NCI-H1694 treated with DMSO at 0.1 percent for 48 hours (cell line): ENCODE data around the gene SLC5A2.
"Not testable (repeated sequence)": the region's sequence is repeated elsewhere in the genome, so short reads cannot be mapped to it uniquely, and the experiment has no call there.

Source experiments
- DNase-seq: peaks from one replicate; lab custom pipeline; 2025; lab: John Stamatoyannopoulos, UW

Gene SLC5A2

GRCh38 chr16:31475946-31476302 lies 7.0 kb upstream of the SLC5A2 start:
- DNase-seq: no peak

GRCh38 chr16:31476303-31477219 lies 6.4 kb upstream of the SLC5A2 start:
- peak; percentile 1 for DNase-seq

DNA sequence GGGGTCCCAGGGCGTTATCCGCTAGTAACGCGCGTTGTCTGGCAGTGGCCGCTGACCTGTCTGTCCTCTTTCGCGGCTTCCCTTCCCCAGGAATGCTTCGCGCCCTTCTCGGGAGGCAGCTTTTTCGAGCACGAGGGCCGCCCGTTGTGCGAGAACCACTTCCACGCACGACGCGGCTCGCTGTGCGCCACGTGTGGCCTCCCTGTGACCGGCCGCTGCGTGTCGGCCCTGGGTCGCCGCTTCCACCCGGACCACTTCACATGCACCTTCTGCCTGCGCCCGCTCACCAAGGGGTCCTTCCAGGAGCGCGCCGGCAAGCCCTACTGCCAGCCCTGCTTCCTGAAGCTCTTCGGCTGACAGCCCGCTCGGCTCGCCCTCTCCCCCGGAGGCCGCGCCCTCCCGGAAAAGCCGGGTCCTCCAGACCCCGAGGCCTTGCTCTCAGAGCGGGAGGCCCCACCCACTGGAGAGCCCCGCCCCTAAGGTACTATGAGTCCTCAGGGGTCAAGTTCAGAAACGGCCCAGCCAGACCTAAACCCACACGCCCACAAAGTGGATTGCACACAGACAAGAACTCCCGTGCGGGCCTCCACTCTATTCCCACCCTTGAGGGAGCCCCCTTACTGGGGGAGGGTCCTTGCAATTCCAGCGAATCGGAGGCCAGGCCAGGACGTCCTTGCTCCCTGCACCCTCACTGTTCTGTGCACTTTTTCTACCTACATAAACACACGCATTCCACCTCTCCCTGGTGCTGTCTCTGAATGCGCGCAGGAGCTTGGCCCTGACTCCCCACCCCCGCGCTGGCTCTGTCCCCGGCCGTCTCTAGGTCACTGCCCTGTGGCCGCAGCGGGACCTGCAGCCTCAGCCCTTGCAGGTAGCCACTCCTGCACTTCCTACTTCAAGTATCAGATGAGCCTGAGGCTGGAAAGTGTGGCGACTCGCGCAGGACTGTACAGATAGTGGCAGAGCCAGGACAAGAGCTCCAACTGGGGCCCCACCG lies 5.4 kb upstream of the SLC5A2 start:
- no peak for DNase-seq

- DNase-seq: no peak
Observed at GRCh38 chr16:31478956-31479355, 4.0 kb upstream of the SLC5A2 start.

DNA sequence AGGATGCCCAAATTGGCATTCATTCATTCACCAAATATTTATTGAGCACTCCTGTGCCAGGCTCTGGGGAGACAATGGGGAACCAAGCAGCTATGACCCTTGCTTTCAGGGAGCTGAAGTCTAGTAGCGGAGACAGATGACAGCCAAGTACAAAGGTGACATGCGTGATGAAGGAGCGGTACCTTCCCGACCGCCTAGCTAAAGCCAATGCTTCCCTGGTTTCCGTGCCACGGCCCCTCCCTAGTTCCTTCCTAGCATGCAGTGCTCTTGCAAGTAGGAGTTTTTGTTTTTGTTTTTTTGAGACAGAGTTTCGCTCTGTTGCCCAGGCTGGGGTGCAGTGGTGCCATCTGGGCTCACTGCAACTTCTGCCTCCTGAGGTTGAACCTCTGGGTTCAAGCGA lies 3.2 kb upstream of the SLC5A2 start:
- DNase-seq: no peak

DNA sequence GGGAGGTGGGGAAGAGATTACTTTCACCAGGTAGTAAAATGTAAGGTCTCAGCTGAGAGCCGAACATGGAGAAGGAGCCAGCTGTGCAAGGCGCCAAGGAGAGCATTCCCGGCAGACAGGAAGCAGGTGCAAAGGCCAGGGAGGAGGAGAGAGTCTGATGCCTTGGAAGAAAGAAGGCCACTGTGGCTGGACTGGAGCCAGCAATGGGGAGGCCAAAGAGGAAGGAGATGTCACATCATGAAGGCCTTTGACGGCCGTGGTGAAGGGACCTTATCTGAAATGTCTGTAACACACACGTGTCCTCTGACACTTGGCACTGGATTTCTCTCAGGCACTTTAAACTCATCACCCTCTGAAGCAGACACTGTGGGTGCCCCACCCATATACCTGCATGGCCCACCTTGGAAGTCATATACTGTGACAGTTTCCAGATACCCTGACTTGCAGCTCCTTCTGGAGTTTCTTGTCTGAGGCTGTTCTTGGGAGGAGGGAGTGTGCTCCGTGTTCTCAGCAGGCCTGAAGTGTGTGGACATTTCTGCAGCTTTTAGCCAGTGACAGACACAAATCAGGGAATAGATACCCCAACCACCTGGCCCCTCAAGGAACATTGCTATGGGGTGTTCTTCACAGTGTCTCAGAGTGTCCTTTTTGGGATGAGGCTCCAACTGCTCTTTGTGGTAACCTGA lies 1.9 kb upstream of the SLC5A2 start:
- no peak for DNase-seq

DNA sequence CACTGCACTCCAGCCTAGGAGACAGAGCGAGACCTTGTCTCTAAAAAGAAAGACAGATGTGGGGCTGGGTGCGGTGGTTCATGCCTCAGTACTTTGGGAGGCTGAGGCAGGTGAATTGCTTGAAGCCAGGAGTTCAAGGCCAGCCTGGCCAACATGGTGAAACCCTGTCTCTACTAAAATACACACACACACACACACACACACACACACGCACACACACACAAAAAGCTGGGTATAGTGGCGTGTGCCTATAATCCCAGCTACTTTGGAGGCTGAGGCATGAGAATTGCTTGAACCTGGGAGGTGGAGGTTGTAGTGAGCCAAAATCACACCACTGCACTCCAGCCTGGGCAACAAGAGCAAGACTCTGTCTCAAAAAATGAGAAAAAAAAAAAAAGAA lies 1.1 kb downstream of the SLC5A2 start:
- DNase-seq: not testable (repeated sequence)

DNA sequence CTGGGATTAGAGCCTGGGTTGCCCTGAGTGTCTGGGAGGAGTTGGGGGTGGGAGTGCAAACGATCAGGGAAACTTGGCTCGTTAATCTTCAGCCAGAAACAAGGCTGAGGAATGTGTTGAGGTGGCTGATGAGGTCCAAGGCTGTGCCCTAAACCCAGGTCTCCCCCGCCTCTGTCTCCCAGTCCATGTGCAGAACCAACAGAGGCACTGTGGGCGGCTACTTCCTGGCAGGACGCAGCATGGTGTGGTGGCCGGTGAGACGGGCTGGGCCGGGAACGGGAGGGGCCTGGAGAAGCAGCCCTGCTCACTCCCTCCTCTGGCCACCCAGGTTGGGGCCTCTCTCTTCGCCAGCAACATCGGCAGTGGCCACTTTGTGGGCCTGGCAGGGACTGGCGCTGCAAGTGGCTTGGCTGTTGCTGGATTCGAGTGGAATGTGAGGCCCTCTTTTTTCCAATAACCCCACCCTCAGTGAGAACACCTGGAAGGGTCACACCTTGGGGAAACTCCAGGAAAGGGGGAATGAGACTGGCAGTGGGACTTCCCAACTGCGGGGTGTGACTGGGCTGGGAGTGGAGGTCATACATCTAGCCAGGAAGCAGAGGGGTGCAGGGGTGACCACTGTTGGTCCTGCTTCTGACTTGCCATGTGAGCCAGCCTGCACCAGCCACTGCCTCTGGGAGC lies 1.7 kb downstream of the SLC5A2 start:
- no peak for DNase-seq

- no peak for DNase-seq
Observed at GRCh38 chr16:31485571-31485970, 2.6 kb downstream of the SLC5A2 start.

DNA sequence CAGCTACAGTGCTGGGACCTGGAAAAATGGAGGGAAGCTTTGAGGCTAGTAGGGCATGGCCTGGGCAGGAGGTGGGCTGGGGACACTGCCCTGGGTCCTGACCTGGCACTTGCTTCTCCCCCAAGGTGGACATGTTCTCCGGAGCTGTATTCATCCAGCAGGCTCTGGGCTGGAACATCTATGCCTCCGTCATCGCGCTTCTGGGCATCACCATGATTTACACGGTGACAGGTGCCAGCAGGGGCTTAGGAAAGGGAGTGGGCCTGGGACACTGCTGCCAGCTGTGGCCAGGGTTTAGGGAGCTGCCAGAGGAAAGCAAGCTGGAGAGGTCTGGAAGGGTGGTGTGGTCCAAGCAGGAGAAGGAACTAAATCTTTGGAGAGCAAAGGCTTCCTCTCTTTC lies 3.1 kb downstream of the SLC5A2 start:
- no peak for DNase-seq

GRCh38 chr16:31487071-31487719 lies 4.3 kb downstream of the SLC5A2 start:
- no peak for DNase-seq

GRCh38 chr16:31487720-31488467 lies 5.0 kb downstream of the SLC5A2 start:
- DNase-seq: peak; percentile 1

DNA sequence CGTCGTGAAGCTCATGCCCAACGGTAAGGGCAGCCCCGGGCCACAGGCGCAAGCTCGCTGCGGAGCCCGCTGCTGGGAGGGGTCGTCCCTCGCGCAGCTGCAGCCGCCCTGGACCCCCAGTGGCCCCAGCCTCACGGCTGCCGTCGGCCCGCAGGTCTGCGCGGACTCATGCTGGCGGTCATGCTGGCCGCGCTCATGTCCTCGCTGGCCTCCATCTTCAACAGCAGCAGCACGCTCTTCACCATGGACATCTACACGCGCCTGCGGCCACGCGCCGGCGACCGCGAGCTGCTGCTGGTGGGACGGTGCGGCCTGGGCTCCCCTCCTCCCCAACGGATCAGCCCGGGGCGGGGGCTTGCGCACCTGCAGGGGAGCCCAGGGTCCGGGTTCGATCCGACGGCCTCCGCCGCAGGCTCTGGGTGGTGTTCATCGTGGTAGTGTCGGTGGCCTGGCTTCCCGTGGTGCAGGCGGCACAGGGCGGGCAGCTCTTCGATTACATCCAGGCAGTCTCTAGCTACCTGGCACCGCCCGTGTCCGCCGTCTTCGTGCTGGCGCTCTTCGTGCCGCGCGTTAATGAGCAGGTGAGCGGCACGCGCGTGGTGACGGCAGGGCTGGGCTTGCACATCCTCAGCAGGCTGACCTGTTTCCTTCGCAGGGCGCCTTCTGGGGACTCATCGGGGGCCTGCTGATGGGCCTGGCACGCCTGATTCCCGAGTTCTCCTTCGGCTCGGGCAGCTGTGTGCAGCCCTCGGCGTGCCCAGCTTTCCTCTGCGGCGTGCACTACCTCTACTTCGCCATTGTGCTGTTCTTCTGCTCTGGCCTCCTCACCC lies 5.8 kb downstream of the SLC5A2 start:
- DNase-seq: no peak

GRCh38 chr16:31489298-31489564 lies 6.3 kb downstream of the SLC5A2 start:
- DNase-seq: no peak

GRCh38 chr16:31489616-31490584 lies 7.0 kb downstream of the SLC5A2 start:
- DNase-seq: no peak

DNA sequence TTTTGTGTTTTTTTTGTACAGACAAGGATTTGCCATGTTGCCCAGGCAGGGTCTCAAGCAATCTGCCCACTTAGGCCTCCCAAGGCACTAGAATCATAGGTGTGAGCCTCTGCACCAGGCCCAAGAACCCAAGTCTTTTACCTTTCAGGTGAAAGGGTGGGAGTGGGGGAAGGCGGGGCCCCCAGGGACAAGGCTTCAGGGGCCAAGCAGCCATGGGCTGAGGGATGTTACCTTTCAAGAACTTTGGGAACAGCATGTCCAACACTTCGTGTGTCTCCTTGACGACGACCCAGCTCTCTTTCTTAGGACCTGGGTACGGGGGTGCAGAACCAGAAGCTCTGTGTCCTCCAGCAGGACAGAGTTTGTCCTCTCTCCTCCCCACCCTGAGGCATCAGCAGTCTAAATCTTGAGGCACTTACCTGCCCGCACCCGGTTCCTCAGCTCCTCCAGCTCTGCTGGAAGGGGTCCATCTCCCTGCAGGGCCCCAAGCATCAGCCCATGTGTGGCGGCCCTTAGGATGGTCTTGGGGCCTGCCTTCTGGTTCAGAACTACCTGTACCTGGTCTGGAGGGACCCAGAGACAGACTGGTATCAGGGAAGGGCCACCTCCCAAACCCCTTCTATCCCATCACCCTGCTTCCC lies 9.0 kb downstream of the SLC5A2 start:
- DNase-seq: no peak

DNA sequence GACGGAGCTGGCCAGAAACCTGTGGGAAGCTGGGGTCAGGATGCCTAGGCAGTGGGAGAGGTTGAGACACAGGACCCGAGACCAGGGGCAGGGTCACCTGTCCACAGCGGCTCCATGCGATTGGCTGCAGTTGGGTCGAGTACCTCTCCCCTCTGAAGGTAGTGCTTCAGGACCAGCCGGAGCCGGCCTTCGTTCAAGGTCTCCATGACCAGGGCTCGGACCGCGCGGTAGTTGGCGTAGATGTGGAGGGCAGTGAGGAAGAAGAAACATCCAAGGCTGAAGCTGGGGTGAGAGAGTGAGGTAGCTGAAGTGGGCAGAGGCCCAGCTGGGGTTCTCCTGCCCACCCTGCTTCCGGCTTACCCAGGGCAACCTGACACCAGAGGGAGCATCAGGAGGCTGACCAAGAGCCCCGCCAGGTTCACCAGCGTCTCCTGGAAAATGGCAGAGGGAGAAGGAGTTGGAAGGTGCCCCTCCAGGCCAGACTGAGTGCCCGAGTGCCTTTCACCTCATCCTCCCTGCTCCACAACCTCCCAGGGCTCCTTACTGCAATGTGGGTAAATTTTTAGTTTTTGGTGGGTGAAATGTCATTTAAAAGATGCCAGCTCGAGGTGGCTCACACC lies 10.7 kb downstream of the SLC5A2 start:
- no peak for DNase-seq

DNA sequence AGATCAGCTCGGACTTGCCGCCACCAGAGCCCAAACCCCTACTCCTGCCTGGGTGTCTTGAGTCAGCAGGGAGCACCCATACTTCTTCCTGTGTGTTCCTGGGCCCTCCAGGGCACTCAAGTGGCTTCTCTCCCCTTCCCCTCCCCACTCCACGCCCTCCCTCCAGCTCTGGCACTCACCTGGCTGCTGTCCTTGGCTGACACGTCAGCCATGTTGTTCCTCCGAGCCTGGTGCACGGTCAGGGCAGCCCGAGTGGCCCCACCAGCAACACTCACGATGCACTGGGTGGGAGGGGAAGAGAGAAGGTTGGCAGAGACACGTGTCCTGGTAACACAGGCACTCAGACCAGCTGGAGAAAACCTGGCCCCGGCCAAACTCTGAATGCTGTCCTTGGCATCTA lies 13.7 kb downstream of the SLC5A2 start:
- DNase-seq: no peak
